MM.1S (cell line): ENCODE data around the gene EAPP.
"Not testable (repeated sequence)": the region's sequence is repeated elsewhere in the genome, so short reads cannot be mapped to it uniquely, and the experiment has no call there.

ENCODE experiments used
- DNase-seq: peaks from one replicate; pipeline ENCODE4 v3.0.0-alpha.2; 2015
- H2AFZ ChIP-seq: fragments of 300-600 bp; sonication (generic); 2 replicates; pipeline ENCODE4 v1.6.0; 2016; ENCODE audit warnings: antibody characterized with exemption, low read length
- H3F3A ChIP-seq: fragments of 300-600 bp; sonication (generic); 2 replicates; pipeline ENCODE4 v1.6.1; 2016; ENCODE audit warnings: mild to moderate bottlenecking, antibody characterized with exemption, low read length, moderate library complexity, mixed read lengths; ENCODE audit not compliant: insufficient read depth
- H3K27ac ChIP-seq: fragments of 300-600 bp; sonication (generic); 2 replicates; pipeline ENCODE4 v1.5.1; 2016; ENCODE audit warnings: mild to moderate bottlenecking, low read length
- H3K27me3 ChIP-seq: fragments of 300-600 bp; sonication (generic); replicated peaks from 2 replicates; pipeline ENCODE4 v1.6.0; 2016; ENCODE audit warnings: low read length; ENCODE audit not compliant: insufficient read depth
- H3K36me3 ChIP-seq: fragments of 300-600 bp; sonication (generic); replicated peaks from 2 replicates; pipeline ENCODE4 v1.6.1; 2016; ENCODE audit warnings: mild to moderate bottlenecking, low read length, mixed read lengths; ENCODE audit not compliant: insufficient read depth
- H3K4me1 ChIP-seq: fragments of 300-600 bp; sonication (generic); 2 replicates; pipeline ENCODE4 v1.6.1; 2016; ENCODE audit warnings: low read length, mixed read lengths
- H3K4me2 ChIP-seq: fragments of 300-600 bp; sonication (generic); 2 replicates; pipeline ENCODE4 v1.6.0; 2016; ENCODE audit warnings: low read depth, low read length
- H3K4me3 ChIP-seq: fragments of 300-600 bp; sonication (generic); 2 replicates; pipeline ENCODE4 v1.5.1; 2016; ENCODE audit warnings: low read length, mixed read lengths
- H3K79me2 ChIP-seq: fragments of 300-600 bp; sonication (generic); 2 replicates; pipeline ENCODE4 v1.6.1; 2016; ENCODE audit warnings: mixed run types, low read length, mixed read lengths
- H3K9ac ChIP-seq: fragments of 300-600 bp; sonication (generic); 2 replicates; pipeline ENCODE4 v1.6.1; 2016; ENCODE audit warnings: low read length, mixed read lengths
- H3K9me2 ChIP-seq: fragments of 300-600 bp; sonication (generic); replicated peaks from 2 replicates; pipeline ENCODE4 v1.6.1; 2016; ENCODE audit warnings: mild to moderate bottlenecking, low read length, mixed read lengths; ENCODE audit not compliant: insufficient read depth
- H3K9me3 ChIP-seq: fragments of 300-600 bp; sonication (generic); replicated peaks from 2 replicates; pipeline ENCODE4 v1.6.1; 2016; ENCODE audit warnings: mild to moderate bottlenecking, low read length, mixed read lengths; ENCODE audit not compliant: insufficient read depth
- H4K20me1 ChIP-seq: fragments of 300-600 bp; sonication (generic); 2 replicates; pipeline ENCODE4 v1.6.1; 2016; ENCODE audit warnings: mild to moderate bottlenecking, low read length, moderate library complexity, mixed read lengths; ENCODE audit not compliant: insufficient read depth
- CTCF ChIP-seq: fragments of 300-600 bp; sonication (generic); IDR thresholded peaks from 2 replicates; pipeline ENCODE4 v1.5.1; 2016; ENCODE audit warnings: antibody characterized with exemption, low read length, mixed read lengths
- EZH2 ChIP-seq: fragments of 300-600 bp; sonication (generic); optimal IDR thresholded peaks from 2 replicates; pipeline ENCODE3; 2017; ENCODE audit warnings: low read depth, mild to moderate bottlenecking, antibody characterized with exemption, low read length, mixed read lengths
- EZH2phosphoT487 ChIP-seq: fragments of 300-600 bp; sonication (generic); IDR thresholded peaks from 2 replicates; pipeline ENCODE4 v1.6.1; 2018; ENCODE audit warnings: antibody characterized with exemption, low read length

EAPP gene

GRCh38 chr14:34536951-34537676, 2.4 kb downstream of the EAPP start:
- H3K27ac ChIP-seq = no peak overlapping the region
- H4K20me1 ChIP-seq = no peaks in the 10 kb centered on the region
- TF ChIP-seq EZH2 (no peak), EZH2phosphoT487 (no peak), CTCF (no peak)
- H3K4me2 ChIP-seq = no peak overlapping the region
- H3K36me3 ChIP-seq = no peaks in the 10 kb centered on the region
- H3K9ac ChIP-seq = no peak overlapping the region
- H3K27me3 ChIP-seq = no peaks in the 10 kb centered on the region
- no peak for DNase-seq
- no peak overlapping the region for H2AFZ ChIP-seq
- H3F3A ChIP-seq = no peaks in the 10 kb centered on the region
- no peaks in the 10 kb centered on the region for H3K9me3 ChIP-seq
- no peak overlapping the region for H3K4me3 ChIP-seq
- 0 out of 2 replicates have a peak, but pooled peaks cover 4% of the 10 kb centered on the region for H3K4me1 ChIP-seq
- H3K9me2 ChIP-seq = no peaks in the 10 kb centered on the region
- H3K79me2 ChIP-seq = peaks cover 24% of the 10 kb centered on the region

GRCh38 chr14:34527591-34527990, 11.9 kb downstream of the EAPP start:
- Histone ChIP-seq H3K9me3 (no peaks in the 10 kb centered on the region), H3K27ac (no peak overlapping the region), H3K4me1 (no peaks in the 10 kb centered on the region), H3K4me3 (no peak overlapping the region), H3K9me2 (no peaks in the 10 kb centered on the region), H2AFZ (no peak overlapping the region), H3K79me2 (no peaks in the 10 kb centered on the region), H3K9ac (no peak overlapping the region), H3F3A (no peaks in the 10 kb centered on the region), H4K20me1 (no peaks in the 10 kb centered on the region), H3K36me3 (no peaks in the 10 kb centered on the region), H3K4me2 (no peak overlapping the region), H3K27me3 (no peaks in the 10 kb centered on the region)
- no peak for TF ChIP-seq CTCF
- DNase-seq = no peak

GRCh38 chr14:34524216-34524615, 15.3 kb downstream of the EAPP start:
- not testable (repeated sequence) for H3K79me2 ChIP-seq, H3F3A ChIP-seq, H3K9me2 ChIP-seq, DNase-seq, H2AFZ ChIP-seq, H3K4me1 ChIP-seq, H3K9me3 ChIP-seq, H3K4me2 ChIP-seq, H3K27ac ChIP-seq, H3K9ac ChIP-seq, H4K20me1 ChIP-seq, H3K4me3 ChIP-seq, H3K36me3 ChIP-seq, H3K27me3 ChIP-seq

- H3K9ac ChIP-seq = no peak overlapping the region
- no peaks in the 10 kb centered on the region for H3K9me3 ChIP-seq
- H3K79me2 ChIP-seq = no peaks in the 10 kb centered on the region
- H3K4me2 ChIP-seq = no peak overlapping the region
- no peak overlapping the region for H2AFZ ChIP-seq
- no peaks in the 10 kb centered on the region for H3F3A ChIP-seq
- no peaks in the 10 kb centered on the region for H3K27me3 ChIP-seq
- no peaks in the 10 kb centered on the region for H3K36me3 ChIP-seq
- DNase-seq = no peak
- H3K4me3 ChIP-seq = no peak overlapping the region
- TF ChIP-seq CTCF (no peak), EZH2phosphoT487 (no peak)
- no peaks in the 10 kb centered on the region for H3K4me1 ChIP-seq
- H4K20me1 ChIP-seq = no peaks in the 10 kb centered on the region
- H3K9me2 ChIP-seq = no peaks in the 10 kb centered on the region
- H3K27ac ChIP-seq = no peak overlapping the region
These were observed 17.0 kb downstream of the EAPP start for GRCh38 chr14:34522496-34522895.

GRCh38 chr14:34521071-34521470, 18.4 kb downstream of the EAPP start:
- H3F3A ChIP-seq = not testable (repeated sequence)

More at GRCh38 chr14:34521071-34521470, 18.4 kb downstream of the EAPP start:
- not testable (repeated sequence) for H3K79me2 ChIP-seq, H3K9ac ChIP-seq, H2AFZ ChIP-seq, H3K4me2 ChIP-seq, H3K36me3 ChIP-seq, H3K27me3 ChIP-seq, H3K9me2 ChIP-seq, DNase-seq, H3K4me3 ChIP-seq, H3K27ac ChIP-seq, H3K9me3 ChIP-seq, H3K4me1 ChIP-seq, H4K20me1 ChIP-seq
